NCI-H2196 (cell line): ENCODE results near the gene GLIPR2.
"Not testable (repeated sequence)": the region's sequence is repeated elsewhere in the genome, so short reads cannot be mapped to it uniquely, and the experiment has no call there.

Experiments
- DNase-seq: peaks from one replicate; lab custom pipeline; 2025; ENCODE audit not compliant: unreplicated experiment; lab: John Stamatoyannopoulos, UW

The GLIPR2 gene

GRCh38 chr9:36136272-36136893, at the start of gene GLIPR2:
Gene GLIPR2 (plus strand): TSS chr9:36136733. CDS start chr9:36136779, 46 bp downstream.
- DNase-seq: peak; percentile 64

GRCh38 chr9:36087054-36087453, 49.5 kb upstream of the GLIPR2 start:
- DNase-seq: not testable (repeated sequence)

- no peak for DNase-seq
These were observed 48.5 kb upstream of the GLIPR2 start for GRCh38 chr9:36088020-36088419.

- DNase-seq: peak; percentile 27
These were observed 45.2 kb upstream of the GLIPR2 start for GRCh38 chr9:36091026-36091953.

GRCh38 chr9:36092014-36092413, 44.5 kb upstream of the GLIPR2 start:
- no peak for DNase-seq

GRCh38 chr9:36092509-36093215, 43.9 kb upstream of the GLIPR2 start:
- no peak for DNase-seq

GRCh38 chr9:36093384-36093783, 43.1 kb upstream of the GLIPR2 start:
- no peak for DNase-seq

- no peak for DNase-seq
These were observed 36.8 kb upstream of the GLIPR2 start for GRCh38 chr9:36099718-36100117.

GRCh38 chr9:36100532-36100931, 36.0 kb upstream of the GLIPR2 start:
- no peak for DNase-seq

GRCh38 chr9:36101916-36102741, 34.4 kb upstream of the GLIPR2 start:
- DNase-seq: peak; percentile 28

GRCh38 chr9:36102742-36103495, 33.6 kb upstream of the GLIPR2 start:
- DNase-seq: peak; percentile 72

GRCh38 chr9:36109071-36109470, 27.5 kb upstream of the GLIPR2 start:
- DNase-seq: no peak

GRCh38 chr9:36110434-36110833, 26.1 kb upstream of the GLIPR2 start:
- DNase-seq: no peak

- no peak for DNase-seq
These were observed 24.0 kb upstream of the GLIPR2 start for GRCh38 chr9:36112516-36112915.

GRCh38 chr9:36113999-36114398, 22.5 kb upstream of the GLIPR2 start:
- no peak for DNase-seq

- no peak for DNase-seq
These were observed 19.9 kb upstream of the GLIPR2 start for GRCh38 chr9:36116593-36116992.

- no peak for DNase-seq
These were observed 18.3 kb upstream of the GLIPR2 start for GRCh38 chr9:36118201-36118600.

- no peak for DNase-seq
These were observed 17.8 kb upstream of the GLIPR2 start for GRCh38 chr9:36118706-36119105.

- DNase-seq: no peak
These were observed 17.1 kb upstream of the GLIPR2 start for GRCh38 chr9:36119476-36119875.

GRCh38 chr9:36120705-36121104, 15.8 kb upstream of the GLIPR2 start:
- DNase-seq: no peak
